Measurements from ENCODE around the gene TNK1.
"Not testable (repeated sequence)": the region's sequence is repeated elsewhere in the genome, so short reads cannot be mapped to it uniquely, and the experiment has no call there.

The TNK1 gene

DNA sequence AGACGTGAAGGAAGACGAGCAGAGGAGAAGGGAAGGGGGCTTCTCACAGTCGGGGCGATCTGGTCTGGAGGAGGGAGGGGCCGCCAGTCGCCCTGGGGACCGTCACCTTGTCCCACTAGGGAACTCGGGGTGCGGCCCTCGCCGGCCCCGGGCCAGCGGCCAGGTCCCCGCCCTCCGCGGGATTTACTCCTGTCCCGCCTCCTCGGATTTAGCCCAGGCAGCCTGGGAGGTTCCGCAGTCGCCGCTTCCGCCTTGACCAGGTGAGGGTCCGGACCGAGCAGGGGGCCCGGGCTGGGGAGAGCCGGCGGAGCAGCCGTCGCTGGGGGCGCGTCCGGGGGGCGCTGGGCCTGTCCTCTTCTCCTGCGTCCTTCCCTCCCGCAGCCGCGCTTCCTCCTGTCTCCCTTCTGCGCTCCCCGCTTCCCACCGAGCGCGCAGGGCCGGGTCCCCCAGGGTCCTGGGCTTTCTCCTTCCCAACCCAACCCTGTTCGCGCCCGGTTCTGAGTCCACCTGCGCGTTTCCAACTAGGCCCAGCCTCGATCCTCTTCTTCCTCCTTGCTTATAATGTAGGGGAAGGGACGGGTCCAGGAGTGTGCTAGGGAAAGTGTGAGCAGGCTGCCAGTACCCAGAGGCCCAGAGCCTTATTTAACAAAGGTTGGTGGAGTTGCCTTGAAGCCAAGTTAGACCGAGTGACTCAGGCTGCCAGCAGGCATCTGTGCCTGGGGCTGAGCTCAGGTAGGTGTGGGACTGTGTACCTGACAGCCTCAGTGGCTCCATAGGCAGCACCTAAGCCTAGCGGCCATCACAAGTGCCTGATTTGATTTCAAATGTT is at the start of gene TNK1:
TSS of gene TNK1 (plus strand) at position 235 of the 829 bp plus-strand sequence. CDS start 1,838 bp downstream, outside the sequence.
- no peak for DNase-seq

- DNase-seq, result no peak
Measured at GRCh38 chr17:7332111-7332510, 48.8 kb upstream of the TNK1 start.

DNA sequence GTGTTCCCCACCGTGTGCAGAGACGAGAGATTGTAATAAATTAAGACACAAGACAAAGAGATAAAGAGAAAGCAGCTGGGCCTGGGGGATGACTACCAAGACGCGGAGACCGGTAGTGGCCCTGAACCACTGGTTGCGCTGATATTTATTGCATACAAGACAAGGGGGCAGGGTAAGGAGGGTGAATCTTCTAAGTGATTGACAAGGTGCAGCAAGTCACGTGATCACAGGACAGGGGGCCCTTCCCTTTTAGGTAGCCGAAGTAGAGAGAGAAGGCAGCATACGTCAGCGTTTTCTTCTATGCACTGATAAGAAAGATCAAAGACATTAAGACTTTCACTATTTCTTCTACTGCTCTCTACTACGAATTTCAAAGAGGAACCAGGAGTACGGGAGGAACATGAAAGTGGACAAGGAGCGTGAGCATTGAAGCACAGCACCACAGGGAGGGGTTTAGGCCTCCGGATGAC is 48.3 kb upstream of the TNK1 start:
- peak; percentile 28 for DNase-seq

DNA sequence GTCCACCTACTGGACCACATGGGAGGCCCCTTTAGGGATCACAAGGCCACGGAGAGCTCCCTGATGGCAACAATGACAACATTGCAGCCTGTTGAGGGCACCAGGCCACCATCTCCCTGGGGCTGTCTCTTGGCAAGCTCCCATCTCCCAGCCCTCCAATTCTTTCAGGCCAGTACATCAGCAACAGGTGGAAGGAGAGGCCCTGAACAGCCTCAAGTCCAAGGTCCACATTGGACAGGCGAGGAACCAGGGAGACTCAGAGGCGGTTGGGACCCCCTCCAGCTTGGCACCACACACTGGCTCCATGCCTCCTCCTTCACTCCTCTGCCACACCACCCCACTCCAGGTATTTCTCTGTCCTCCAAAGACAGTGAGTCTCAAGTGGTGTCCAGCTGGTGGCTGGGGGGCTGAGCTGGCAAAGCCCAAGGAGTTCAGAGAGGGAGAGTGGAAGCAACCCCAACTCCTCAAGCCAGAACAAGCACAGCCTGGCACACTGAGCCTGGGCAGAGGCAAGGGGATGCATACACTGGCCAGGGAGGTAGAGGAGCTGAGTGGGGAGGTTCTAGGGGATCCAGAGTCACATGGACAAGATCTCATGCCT is 45.9 kb upstream of the TNK1 start:
- no peak for DNase-seq

DNA sequence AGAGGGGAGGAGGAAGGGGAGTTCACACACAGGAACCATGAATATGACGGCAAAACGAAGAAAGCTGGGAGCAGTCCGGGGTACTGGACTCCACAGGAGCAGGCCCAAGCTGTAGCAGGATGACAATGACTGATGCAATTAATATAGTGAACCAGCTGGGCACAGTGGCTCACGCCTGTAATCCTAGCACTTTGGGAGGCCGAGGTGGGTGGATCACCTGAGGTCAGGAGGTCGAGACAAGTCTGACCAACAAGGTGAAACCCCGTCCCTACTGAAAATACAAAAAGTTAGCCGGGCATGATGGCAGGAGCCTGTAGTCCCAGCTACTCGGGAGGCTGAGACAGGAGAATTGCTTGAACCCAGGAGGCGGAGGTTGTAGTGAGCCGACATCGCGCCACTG is 45.1 kb upstream of the TNK1 start:
- DNase-seq, result not testable (repeated sequence)

GRCh38 chr17:7336240-7337175 is 44.4 kb upstream of the TNK1 start, which contains the start of gene ACAP1:
Gene ACAP1, plus strand, starts transcription at chr17:7336529. Its CDS starts 206 bp downstream, at chr17:7336735.
- DNase-seq, result peak; percentile 91

DNA sequence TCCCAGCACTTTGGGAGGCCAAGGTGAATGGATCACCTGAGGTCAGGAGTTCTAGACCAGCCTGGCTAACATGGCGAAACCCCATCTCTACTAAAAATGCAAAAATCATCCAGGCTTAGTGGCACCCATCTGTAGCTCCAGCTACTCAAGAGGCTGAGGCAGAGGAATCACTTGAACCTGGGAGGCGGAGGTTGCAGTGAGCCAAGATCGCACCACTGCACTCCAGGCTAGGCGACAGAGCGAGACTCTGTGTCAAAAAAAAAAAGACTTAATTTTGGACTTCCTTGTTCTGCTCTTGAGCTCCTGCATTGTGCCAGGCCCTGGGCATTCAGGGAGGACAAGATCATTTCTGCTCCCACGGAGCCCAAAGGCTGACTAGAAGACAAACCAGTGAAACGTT is 43.3 kb upstream of the TNK1 start:
- not testable (repeated sequence) for DNase-seq

- no peak for DNase-seq
Measured at GRCh38 chr17:7340179-7340578, 40.7 kb upstream of the TNK1 start.

- no peak for DNase-seq
Measured at GRCh38 chr17:7341842-7342241, 39.0 kb upstream of the TNK1 start.

DNA sequence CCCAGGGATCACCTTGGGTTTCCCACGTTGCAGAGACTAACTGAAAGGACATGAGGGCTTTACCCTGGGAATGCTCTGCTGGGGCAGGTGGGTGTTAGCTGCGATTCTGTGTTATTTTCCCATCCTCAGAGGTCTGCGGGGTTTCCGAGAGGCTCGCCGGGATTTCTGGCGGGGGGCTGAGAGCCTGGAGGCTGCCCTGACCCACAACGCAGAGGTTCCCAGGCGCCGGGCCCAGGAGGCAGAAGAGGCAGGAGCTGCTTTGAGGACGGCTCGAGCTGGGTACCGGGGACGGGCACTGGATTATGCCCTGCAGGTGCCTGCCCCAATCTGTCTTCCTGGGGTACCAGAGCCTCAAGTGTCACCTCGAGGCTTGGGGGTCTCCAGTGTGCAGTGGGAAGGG is 37.6 kb upstream of the TNK1 start:
- no peak for DNase-seq

DNA sequence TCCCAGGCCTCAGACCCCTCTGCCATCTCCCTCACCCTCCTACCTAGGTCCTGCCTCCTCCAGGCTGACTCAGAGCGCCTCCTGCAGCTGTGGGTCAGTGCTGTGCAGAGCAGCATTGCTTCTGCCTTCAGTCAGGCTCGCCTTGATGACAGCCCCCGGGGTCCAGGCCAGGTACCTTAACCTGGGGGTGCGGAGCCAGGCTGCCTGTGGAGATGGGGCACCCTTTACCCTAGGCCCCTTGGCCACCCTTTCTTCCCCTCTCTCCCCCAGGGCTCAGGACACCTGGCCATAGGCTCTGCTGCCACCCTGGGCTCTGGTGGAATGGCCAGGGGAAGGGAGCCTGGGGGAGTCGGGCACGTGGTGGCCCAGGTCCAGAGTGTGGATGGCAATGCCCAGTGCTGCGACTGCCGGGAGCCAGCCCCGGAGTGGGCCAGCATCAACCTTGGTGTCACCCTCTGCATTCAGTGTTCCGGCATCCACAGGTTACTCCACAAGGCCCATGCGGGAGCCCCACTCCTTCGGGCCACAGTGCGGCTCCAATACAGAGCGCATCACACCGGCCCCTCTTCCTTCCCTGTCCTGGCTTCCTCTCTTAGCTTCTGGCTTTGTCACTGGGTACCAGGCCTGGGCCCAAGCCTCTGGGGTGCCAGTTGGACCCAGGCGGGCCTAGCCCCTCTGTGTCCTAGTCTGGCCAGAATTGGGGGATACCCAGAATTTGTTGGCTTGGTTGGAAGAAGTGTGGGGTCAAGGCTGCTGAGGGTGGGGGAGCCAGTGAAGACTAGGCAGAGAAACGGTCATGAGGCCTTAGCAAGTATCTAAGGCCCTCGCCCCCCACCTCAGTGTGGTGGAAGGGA is 33.9 kb upstream of the TNK1 start:
- DNase-seq, result no peak

GRCh38 chr17:7347630-7348477 is 33.0 kb upstream of the TNK1 start:
- no peak for DNase-seq

- no peak for DNase-seq
Measured at GRCh38 chr17:7348478-7349242, 32.2 kb upstream of the TNK1 start.

DNA sequence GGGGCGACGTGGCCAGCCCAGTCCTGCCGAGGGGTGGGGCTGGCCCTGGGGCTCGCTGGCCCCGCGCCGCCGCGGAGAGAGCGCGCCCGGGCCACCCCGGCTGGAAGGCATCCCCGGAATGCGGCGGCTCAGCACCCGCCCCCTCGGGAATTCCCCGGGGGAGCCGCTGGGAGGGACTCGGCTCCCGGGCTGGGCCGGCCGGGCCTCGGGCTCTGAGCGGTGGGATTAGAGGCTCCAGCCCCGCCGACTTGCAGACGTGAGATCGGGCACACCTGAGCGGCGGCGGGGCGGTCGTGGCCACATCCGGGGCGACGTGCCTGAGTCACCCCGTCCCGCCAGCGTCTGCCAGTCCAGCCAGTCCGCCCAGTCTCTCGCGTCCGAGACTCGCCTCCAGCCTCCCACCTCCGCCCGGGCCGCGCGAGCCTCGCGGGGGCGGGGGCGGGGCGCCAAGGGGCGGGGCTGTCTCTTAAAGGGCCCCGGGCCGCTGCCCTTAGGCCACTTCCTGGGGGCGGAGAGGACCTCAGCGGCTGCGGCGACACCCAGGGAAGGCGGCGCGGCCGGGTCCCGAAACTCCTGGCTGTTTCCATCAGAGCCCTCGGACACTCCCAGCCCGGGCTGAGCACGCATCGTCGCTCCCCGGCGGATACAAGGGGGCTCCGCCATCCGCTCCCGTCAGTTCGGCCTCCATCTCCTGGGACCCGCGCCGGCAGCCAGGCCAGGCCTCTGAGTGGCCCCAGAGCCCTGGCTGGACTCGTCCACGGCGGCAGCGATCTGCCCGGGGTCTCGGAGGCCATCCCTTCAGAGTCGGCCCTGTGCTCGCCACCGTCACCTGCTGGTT is 29.0 kb upstream of the TNK1 start, which contains the start of gene KCTD11:
TSS of gene KCTD11 (plus strand) at position 498 of the 838 bp plus-strand sequence.
- DNase-seq, result peak; percentile 84

- no peak for DNase-seq
Measured at GRCh38 chr17:7352503-7352889, 28.4 kb upstream of the TNK1 start.

- DNase-seq, result no peak
Measured at GRCh38 chr17:7352910-7353635, 27.8 kb upstream of the TNK1 start.

DNA sequence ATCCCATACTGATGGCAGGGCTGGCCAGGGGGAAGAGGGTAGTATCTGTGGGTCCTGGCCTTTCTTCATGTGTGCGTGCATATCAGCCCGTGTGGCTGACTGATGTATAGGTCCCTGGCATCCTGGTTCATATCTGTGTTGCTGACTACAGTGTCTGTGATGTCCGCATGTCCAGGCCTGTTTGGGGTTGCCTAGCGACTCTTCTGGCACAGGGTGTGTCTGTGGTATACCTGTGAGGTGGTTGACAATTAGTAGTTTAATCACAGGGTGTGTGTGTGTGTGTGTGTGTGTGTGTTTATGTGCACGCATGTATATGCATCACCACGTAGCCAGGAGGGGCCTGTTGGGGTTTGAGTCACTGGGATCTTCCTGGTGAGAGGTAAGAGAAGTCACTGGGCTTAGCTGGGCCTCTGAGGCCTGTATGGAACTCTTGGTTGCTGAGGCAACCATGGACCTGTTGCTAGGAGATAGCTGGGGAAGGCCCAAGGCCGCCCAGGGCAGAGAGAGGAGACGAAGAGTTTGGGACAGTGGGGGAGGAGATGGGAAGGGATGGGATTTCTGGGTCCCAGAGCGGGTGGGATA is 26.5 kb upstream of the TNK1 start:
- peak; percentile 44 for DNase-seq

DNA sequence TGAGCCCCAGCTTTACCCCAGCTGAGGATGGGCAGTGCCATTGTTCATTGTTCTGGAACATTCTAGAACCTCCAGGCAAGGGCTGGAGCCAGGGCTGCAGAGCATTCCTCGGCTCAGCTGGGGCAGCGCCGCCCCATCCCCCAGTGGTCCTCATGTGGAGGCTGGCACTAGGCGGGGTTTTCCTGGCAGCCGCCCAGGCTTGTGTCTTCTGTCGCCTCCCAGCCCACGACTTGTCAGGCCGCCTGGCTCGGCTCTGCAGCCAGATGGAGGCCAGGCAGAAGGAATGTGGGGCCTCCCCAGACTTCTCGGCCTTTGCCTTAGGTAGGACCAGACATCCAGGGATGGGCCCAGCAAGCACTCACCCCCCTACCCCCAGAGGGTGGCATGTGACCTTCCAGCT is 25.8 kb upstream of the TNK1 start, which contains the start of gene TMEM95:
TSS of gene TMEM95 (plus strand) at position 104 of the 400 bp plus-strand sequence. CDS start at position 153, 49 bp downstream.
- DNase-seq, result no peak

Data from activated CD4-positive, alpha-beta T cell treated with anti-CD3 and anti-CD28 coated beads, Interleukin-2, amount 50 U/mL, for 16 hours (primary cell).